HEK293T (cell line): Measurements from ENCODE around the gene ESYT3.

Source experiments
- CTCF ChIA-PET: fragments of 350-600 bp; formaldehyde crosslinking; extraction: SDS; loops from one replicate; lab custom pipeline; 2021; ENCODE audit warnings: antibody characterized with exemption, inconsistent platforms; lab: Yijun Ruan, JAX
- POLR2A ChIA-PET: fragments of 350-600 bp; formaldehyde crosslinking; extraction: SDS; loops from one replicate; lab custom pipeline; 2020; ENCODE audit warnings: antibody characterized with exemption, inconsistent platforms; lab: Yijun Ruan, JAX
- DNase-seq: peaks from one replicate; pipeline ENCODE4 v3.0.0; 2012; ENCODE audit warnings: mixed read lengths; ENCODE audit errors: extremely low spot score
- ARNT ChIP-seq: fragments of 450-650 bp; IDR thresholded peaks from 2 replicates; pipeline ENCODE4 v1.6.1; 2017; ENCODE audit warnings: mild to moderate bottlenecking
- BHLHE40 ChIP-seq: fragments of 450-650 bp; IDR thresholded peaks from 2 replicates; pipeline ENCODE4 v1.6.1; 2016; ENCODE audit warnings: mild to moderate bottlenecking, moderate library complexity, borderline replicate concordance
- CTBP1 ChIP-seq: fragments of 450-650 bp; IDR thresholded peaks from 2 replicates; pipeline ENCODE4 v1.6.1; 2016; ENCODE audit warnings: borderline replicate concordance
- ELF4 ChIP-seq: fragments of 450-650 bp; IDR thresholded peaks from 2 replicates; pipeline ENCODE4 v1.6.1; 2017; ENCODE audit warnings: antibody characterized with exemption
- FOXA1 ChIP-seq: fragments of 450-650 bp; IDR thresholded peaks from 2 replicates; pipeline ENCODE4 v1.6.1; 2016; ENCODE audit warnings: mild to moderate bottlenecking
- FOXK2 ChIP-seq: fragments of 450-650 bp; IDR thresholded peaks from 2 replicates; pipeline ENCODE4 v1.6.1; 2016; ENCODE audit warnings: mild to moderate bottlenecking
- FOXM1 ChIP-seq: fragments of 450-650 bp; IDR thresholded peaks from 2 replicates; pipeline ENCODE4 v1.6.1; 2017; ENCODE audit warnings: mild to moderate bottlenecking, borderline replicate concordance
- HDGF ChIP-seq: fragments of 450-650 bp; IDR thresholded peaks from 2 replicates; pipeline ENCODE4 v1.6.1; 2017; ENCODE audit warnings: antibody characterized with exemption, borderline replicate concordance
- L3MBTL2 ChIP-seq: fragments of 450-650 bp; conservative IDR thresholded peaks from 2 replicates; pipeline ENCODE4 v1.6.1; 2016; ENCODE audit warnings: mild to moderate bottlenecking
- LEF1 ChIP-seq: fragments of 450-650 bp; IDR thresholded peaks from 2 replicates; pipeline ENCODE4 v1.6.1; 2017; ENCODE audit warnings: mild to moderate bottlenecking, borderline replicate concordance
- NFRKB ChIP-seq: fragments of 450-650 bp; IDR thresholded peaks from 2 replicates; pipeline ENCODE4 v1.6.1; 2016; ENCODE audit warnings: mild to moderate bottlenecking, moderate library complexity
- SP1 ChIP-seq: fragments of 450-650 bp; IDR thresholded peaks from 2 replicates; pipeline ENCODE4 v1.6.1; 2017
- SUZ12 ChIP-seq: fragments of 450-650 bp; IDR thresholded peaks from 2 replicates; pipeline ENCODE4 v1.6.1; 2016; ENCODE audit warnings: mild to moderate bottlenecking
- TARDBP ChIP-seq: fragments of 450-650 bp; IDR thresholded peaks from 2 replicates; pipeline ENCODE4 v1.6.1; 2016
- ZNF384 ChIP-seq: fragments of 450-650 bp; IDR thresholded peaks from 2 replicates; pipeline ENCODE4 v1.6.1; 2016
- TF ChIP-seq, protein P1 (sequence below): fragments of 450-650 bp; IDR thresholded peaks from 2 replicates; pipeline ENCODE4 v1.6.1; 2016

Gene ESYT3

DNA sequence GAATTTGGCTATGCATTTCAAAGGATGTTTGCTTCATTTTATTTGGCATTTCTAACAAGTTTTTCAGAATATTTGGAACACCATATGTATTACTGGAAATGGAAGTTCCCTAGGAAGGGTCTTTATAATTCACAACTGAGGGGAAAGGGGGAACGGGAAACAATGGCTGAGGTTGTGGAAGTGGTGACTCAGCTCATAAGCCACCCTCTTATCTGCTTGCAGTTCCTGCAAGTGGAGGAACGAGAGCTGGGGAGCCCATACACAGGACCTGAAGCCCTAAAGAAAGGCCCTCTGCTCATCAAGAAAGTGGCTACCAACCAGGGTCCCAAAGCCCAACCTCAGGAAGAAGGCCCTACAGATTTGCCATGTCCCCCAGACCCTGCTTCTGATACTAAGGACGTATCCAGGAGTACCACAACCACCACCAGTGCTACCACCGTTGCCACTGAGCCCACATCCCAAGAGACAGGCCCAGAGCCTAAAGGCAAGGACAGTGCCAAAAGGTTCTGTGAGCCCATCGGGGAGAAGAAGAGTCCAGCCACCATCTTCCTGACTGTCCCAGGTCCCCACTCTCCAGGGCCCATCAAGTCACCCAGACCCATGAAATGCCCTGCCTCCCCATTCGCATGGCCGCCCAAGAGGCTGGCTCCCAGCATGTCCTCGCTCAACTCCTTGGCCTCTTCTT is 37.9 kb downstream of the ESYT3 start:
- POLR2A ChIA-PET: no interaction called here
- no peak for TF ChIP-seq FOXA1
- TF ChIP-seq TARDBP: no peak
- TF ChIP-seq CTBP1: no peak
- no peak for TF ChIP-seq FOXK2
- no peak for TF ChIP-seq SUZ12
- no peak for TF ChIP-seq HDGF
- TF ChIP-seq ELF4: no peak
- no peak for TF ChIP-seq LEF1
- TF ChIP-seq ZNF384: no peak
- no peak for TF ChIP-seq NFRKB
- TF ChIP-seq FOXM1: no peak
- no peak for TF ChIP-seq ARNT
- no peak for TF ChIP-seq L3MBTL2
- TF ChIP-seq SP1: no peak
- TF ChIP-seq BHLHE40: no peak
- DNase-seq: no peak
- CTCF ChIA-PET: no interaction called here

DNA sequence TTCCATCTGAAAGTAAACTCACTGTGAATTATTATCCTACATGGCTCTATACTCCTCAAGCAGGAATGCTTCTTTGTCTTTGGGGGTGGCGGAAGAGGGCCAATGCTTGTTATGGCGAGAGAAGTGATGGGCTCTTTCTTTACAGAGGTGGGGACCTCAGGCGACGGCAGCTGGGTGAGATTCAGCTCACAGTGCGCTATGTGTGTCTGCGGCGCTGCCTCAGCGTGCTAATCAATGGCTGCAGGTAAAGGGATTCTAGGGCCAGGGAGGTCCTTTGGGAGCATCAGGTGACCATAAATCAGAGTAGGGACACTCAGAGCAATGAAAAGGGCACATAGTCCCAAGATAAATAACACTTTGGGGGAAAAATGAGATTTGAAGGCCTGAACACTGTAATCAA is 39.0 kb downstream of the ESYT3 start:
- no peak for DNase-seq
- ChIA-PET POLR2A (no interaction called here), CTCF (no interaction called here)
- TF ChIP-seq NFRKB (no peak), SUZ12 (no peak), LEF1 (no peak), ELF4 (no peak), ZNF384 (no peak), FOXK2 (no peak), FOXA1 (no peak), FOXM1 (no peak), ARNT (no peak), BHLHE40 (no peak), SP1 (no peak), TARDBP (no peak), CTBP1 (no peak), HDGF (no peak), L3MBTL2 (no peak)
- TF ChIP-seq, protein P1, sequence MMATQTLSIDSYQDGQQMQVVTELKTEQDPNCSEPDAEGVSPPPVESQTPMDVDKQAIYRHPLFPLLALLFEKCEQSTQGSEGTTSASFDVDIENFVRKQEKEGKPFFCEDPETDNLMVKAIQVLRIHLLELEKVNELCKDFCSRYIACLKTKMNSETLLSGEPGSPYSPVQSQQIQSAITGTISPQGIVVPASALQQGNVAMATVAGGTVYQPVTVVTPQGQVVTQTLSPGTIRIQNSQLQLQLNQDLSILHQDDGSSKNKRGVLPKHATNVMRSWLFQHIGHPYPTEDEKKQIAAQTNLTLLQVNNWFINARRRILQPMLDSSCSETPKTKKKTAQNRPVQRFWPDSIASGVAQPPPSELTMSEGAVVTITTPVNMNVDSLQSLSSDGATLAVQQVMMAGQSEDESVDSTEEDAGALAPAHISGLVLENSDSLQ: no peak

DNA sequence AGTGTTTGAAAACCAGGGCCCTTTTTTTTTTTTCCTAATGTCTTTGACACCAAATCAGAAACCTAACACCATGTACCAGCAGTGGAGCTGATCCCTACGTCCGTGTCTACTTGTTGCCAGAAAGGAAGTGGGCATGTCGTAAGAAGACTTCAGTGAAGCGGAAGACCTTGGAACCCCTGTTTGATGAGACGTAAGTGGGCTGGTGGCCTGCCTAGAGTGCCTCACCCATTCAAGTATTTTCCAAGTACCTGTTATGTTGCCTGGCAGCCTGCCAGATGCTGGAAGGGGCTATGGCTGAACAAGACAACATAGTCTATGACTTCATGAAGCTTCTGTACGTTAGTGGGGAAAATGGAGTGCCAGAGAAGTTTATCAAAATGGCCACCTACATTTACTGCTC is 39.7 kb downstream of the ESYT3 start:
- POLR2A ChIA-PET: interaction anchor here (1.0 kb wide), 1 partner anchor 441 kb away, joined by 3 read pairs; no protein-coding TSS in a partner anchor
- TF ChIP-seq FOXA1 (no peak), BHLHE40 (no peak), ZNF384 (no peak), LEF1 (no peak), SUZ12 (no peak), ARNT (no peak), ELF4 (no peak)
- CTCF ChIA-PET: interaction anchor here (0.5 kb wide), 1 partner anchor 165 kb away, joined by 3 read pairs; no protein-coding TSS in a partner anchor
- DNase-seq: no peak

DNA sequence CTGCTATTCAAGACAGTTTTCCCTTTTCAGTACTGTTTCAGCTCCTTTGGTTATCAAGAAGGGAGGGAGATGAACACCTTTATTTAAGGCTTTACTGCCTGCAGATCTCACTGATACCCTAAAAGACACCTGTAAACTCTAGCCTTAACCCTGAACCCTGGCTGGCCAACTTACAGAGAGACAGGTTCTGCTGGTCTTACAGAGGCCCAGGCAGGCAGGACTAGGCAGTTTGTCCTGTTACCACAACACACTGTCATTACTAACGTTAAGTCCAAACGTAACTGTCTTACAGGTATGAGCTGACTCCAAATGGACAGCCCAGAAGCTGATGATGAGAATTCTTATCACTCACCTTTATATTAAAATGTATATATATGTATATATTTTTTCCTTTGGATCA is 42.1 kb downstream of the ESYT3 start:
- CTCF ChIA-PET: no interaction called here
- DNase-seq: no peak
- TF ChIP-seq SUZ12: no peak
- TF ChIP-seq SP1: no peak
- no peak for TF ChIP-seq BHLHE40
- TF ChIP-seq ELF4: no peak
- no peak for TF ChIP-seq ZNF384
- TF ChIP-seq LEF1: no peak
- TF ChIP-seq TARDBP: no peak
- TF ChIP-seq ARNT: no peak
- POLR2A ChIA-PET: no interaction called here

DNA sequence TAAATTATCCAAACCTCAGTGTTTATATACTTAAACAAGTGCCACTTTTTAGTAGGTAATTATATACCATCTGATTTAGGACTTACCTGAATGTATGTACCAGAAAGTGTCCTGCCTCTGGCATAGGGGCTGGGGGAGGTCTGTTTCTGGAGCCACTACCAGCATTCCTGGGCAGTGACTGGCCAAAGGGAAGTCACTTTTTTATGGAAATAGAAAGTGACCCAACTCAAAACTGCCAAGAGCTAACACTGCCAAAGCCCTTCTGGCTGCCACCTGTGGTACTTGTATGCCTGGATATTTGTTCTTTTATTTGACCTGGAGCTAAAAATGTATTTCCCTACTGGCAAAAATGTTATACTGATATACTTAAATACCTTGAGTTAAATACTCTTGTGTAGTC is 42.7 kb downstream of the ESYT3 start:
- no peak for DNase-seq
- TF ChIP-seq SP1 (no peak), LEF1 (no peak), ARNT (no peak), FOXA1 (no peak), L3MBTL2 (no peak), FOXK2 (no peak), CTBP1 (no peak), FOXM1 (no peak), BHLHE40 (no peak), ELF4 (no peak), HDGF (no peak), TARDBP (no peak), SUZ12 (no peak)
- TF ChIP-seq, protein P1: no peak
- POLR2A ChIA-PET: no interaction called here
- CTCF ChIA-PET: interaction anchor here (1.5 kb wide), 1 partner anchor 116 kb away, joined by 3 read pairs; no protein-coding TSS in a partner anchor

DNA sequence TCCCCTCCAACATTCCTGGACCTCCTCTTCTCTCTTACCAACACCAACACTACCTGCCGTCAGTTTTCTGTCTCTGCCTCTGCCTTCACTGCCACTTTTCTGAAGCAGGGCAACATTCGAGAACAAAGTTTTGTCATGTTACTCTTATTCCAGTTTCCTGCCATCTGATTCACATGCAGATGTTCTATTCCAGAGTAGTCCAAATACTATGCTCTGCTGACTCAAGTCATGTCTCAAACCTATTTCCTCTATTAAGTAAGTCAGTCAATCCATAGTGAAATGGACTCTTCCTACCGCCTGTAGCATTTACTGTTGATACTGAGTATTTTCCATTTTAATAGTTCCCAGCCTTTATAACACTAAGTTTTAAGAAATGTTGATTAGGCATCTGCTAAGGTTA is 43.4 kb downstream of the ESYT3 start:
- ChIA-PET CTCF (interaction anchor here (1.5 kb wide), 1 partner anchor 115 kb away, joined by 3 read pairs; no protein-coding TSS in a partner anchor), POLR2A (no interaction called here)
- no peak for DNase-seq
- TF ChIP-seq BHLHE40: no peak
- no peak for TF ChIP-seq LEF1
- TF ChIP-seq L3MBTL2: no peak
- TF ChIP-seq ARNT: no peak
- no peak for TF ChIP-seq CTBP1
- no peak for TF ChIP-seq TARDBP
- no peak for TF ChIP-seq FOXK2
- TF ChIP-seq NFRKB: no peak
- TF ChIP-seq ELF4: no peak
- TF ChIP-seq SUZ12: no peak
- no peak for TF ChIP-seq SP1
- TF ChIP-seq, protein P1: no peak
- no peak for TF ChIP-seq HDGF
- no peak for TF ChIP-seq FOXM1
- no peak for TF ChIP-seq ZNF384
- TF ChIP-seq FOXA1: no peak
